CD14-positive monocyte (primary cell): ENCODE results near the gene IRGC. TPM values are rescaled to one million over a fixed set of nuclear protein-coding genes. Genes with fewer than 3 reads are reported as not detected.
A peak's percentile ranks its signal among the peaks of the same experiment; 100 is the strongest.

Source experiments
- DNase-seq, 3 donors: peaks; one replicate each; pipeline ENCODE4 v3.0.0-alpha.2; 2011 to 2022
- H2AFZ ChIP-seq: 2 replicates; pipeline ENCODE4 v1.6.0; 2012; ENCODE audit warnings: mild to moderate bottlenecking, low read depth, low read length, inconsistent platforms; ENCODE audit not compliant: insufficient read depth, poor library complexity, severe bottlenecking
- H3K27ac ChIP-seq, 2 donors: 1 replicate in 1 of 2; 2 replicates in 1 of 2; pipeline ENCODE4 v1.5.1; 2012 to 2013; ENCODE audit warnings: low read length in 2 of 2, control low read depth in 1 of 2, inconsistent platforms in 1 of 2, low read depth in 1 of 2, mild to moderate bottlenecking in 1 of 2
- H3K27me3 ChIP-seq, 2 donors: one replicate each; pipeline versions ENCODE4 v1.6.0 to v1.6.1; 2011 to 2013; ENCODE audit warnings: low read length in 2 of 2; ENCODE audit not compliant: control insufficient read depth in 2 of 2, insufficient read depth in 2 of 2
- H3K36me3 ChIP-seq, 2 donors: replicated peaks in 1 of 2; 1 replicate in 1 of 2; 2 replicates in 1 of 2; pipeline versions ENCODE4 v1.5.1 to v1.6.1; 2012 to 2013; ENCODE audit warnings: low read length in 2 of 2, control low read depth in 1 of 2, inconsistent platforms in 1 of 2, mild to moderate bottlenecking in 1 of 2; ENCODE audit not compliant: insufficient read depth in 2 of 2, control insufficient read depth in 1 of 2
- H3K4me1 ChIP-seq, 2 donors: 1 replicate in 1 of 2; 2 replicates in 1 of 2; pipeline versions ENCODE4 v1.5.1 to v1.6.1; 2012 to 2013; ENCODE audit warnings: low read length in 2 of 2, control low read depth in 1 of 2, inconsistent platforms in 1 of 2, mild to moderate bottlenecking in 1 of 2, moderate library complexity in 1 of 2; ENCODE audit not compliant: insufficient read depth in 2 of 2, control insufficient read depth in 1 of 2
- H3K4me2 ChIP-seq: replicated peaks from 2 replicates; pipeline ENCODE3; 2012; ENCODE audit warnings: low read length, moderate library complexity, mild to moderate bottlenecking; ENCODE audit not compliant: poor library complexity, severe bottlenecking; ENCODE audit errors: extremely low read depth
- H3K4me3 ChIP-seq, 3 experiments: fragments of 200-600 bp in 1 of 3; sonication (generic) in 1 of 3; replicated peaks in 1 of 3; 1 replicate in 2 of 3; 2 replicates in 1 of 3; pipeline ENCODE4 v1.5.1; 2011 to 2013; ENCODE audit warnings: low read length in 3 of 3, mild to moderate bottlenecking in 3 of 3, control low read depth in 2 of 3, low read depth in 2 of 3, inconsistent platforms in 1 of 3, moderate library complexity in 1 of 3
- H3K79me2 ChIP-seq: 2 replicates; pipeline ENCODE4 v1.6.0; 2012; ENCODE audit warnings: mild to moderate bottlenecking, control low read depth, inconsistent platforms, low read length, moderate library complexity; ENCODE audit not compliant: insufficient read depth
- H3K9ac ChIP-seq: 2 replicates; pipeline ENCODE4 v1.6.0; 2017; ENCODE audit warnings: low read length, mild to moderate bottlenecking; ENCODE audit not compliant: insufficient read depth, poor library complexity, severe bottlenecking
- H3K9me3 ChIP-seq, 2 donors: replicated peaks in 1 of 2; 1 replicate in 1 of 2; 2 replicates in 1 of 2; pipeline versions ENCODE4 v1.5.1 to v1.6.1; 2012 to 2013; ENCODE audit warnings: low read length in 2 of 2, control low read depth in 1 of 2; ENCODE audit not compliant: control insufficient read depth in 1 of 2, insufficient read depth in 1 of 2
- H4K20me1 ChIP-seq: 2 replicates; pipeline ENCODE4 v1.6.0; 2012; ENCODE audit warnings: mild to moderate bottlenecking, low read length, control low read depth, moderate library complexity; ENCODE audit not compliant: insufficient read depth
- H3K27ac Mint-ChIP-seq, 7 donors: one replicate each; pipeline ENCODE4 v1.8.0; 2020; ENCODE audit warnings: mild to moderate bottlenecking in 7 of 7, mixed read lengths in 7 of 7, moderate library complexity in 6 of 7, inconsistent platforms in 2 of 7
- H3K27me3 Mint-ChIP-seq, 3 donors: one replicate each; pipeline ENCODE4 v1.8.0; 2021 to 2022; ENCODE audit warnings: low read depth in 3 of 3, mild to moderate bottlenecking in 3 of 3, mixed read lengths in 3 of 3, moderate library complexity in 3 of 3, inconsistent platforms in 1 of 3
- H3K36me3 Mint-ChIP-seq, 2 donors: one replicate each; pipeline ENCODE4 v1.8.0; 2020; ENCODE audit warnings: mixed read lengths in 2 of 2, inconsistent platforms in 1 of 2, mild to moderate bottlenecking in 1 of 2
- H3K4me1 Mint-ChIP-seq: one replicate; pipeline ENCODE4 v1.8.0; 2020; ENCODE audit warnings: mild to moderate bottlenecking, mixed read lengths
- H3K4me3 Mint-ChIP-seq, 2 donors: one replicate each; pipeline ENCODE4 v1.8.0; 2020; ENCODE audit warnings: mild to moderate bottlenecking in 2 of 2, mixed read lengths in 2 of 2, moderate library complexity in 1 of 2
- H3K9me3 Mint-ChIP-seq, 7 donors: one replicate each; pipeline ENCODE4 v1.8.0; 2020 to 2022; ENCODE audit warnings: mixed read lengths in 7 of 7, mild to moderate bottlenecking in 6 of 7, moderate library complexity in 6 of 7, inconsistent platforms in 2 of 7
- WGBS: methylation state at CpG from one replicate; pipeline ENCODE4 v1.1.5; 2013; ENCODE audit warnings: missing lambda C conversion rate; ENCODE audit not compliant: insufficient coverage; 5-methylcytosine and 5-hydroxymethylcytosine counted together
- intact Hi-C, 2 donors: fragments of 100-400 bp; cut with micrococcal nuclease; formaldehyde crosslinking; loops; one replicate each; pipeline versions ENCODE4 v1.15.0 to v1.15.1; 2023
- polyA plus RNA-seq, 3 donors: library from polyadenylated mRNA; depleted of rRNA in 1 of 3; unstranded in 2 of 3; stranded (reverse) in 1 of 3; fragments of 300-500 nt in 2 of 3; fragments of >200 nt in 1 of 3; fragmentation: Illumina TruSeq in 2 of 3; gene quantifications; 1 replicate in 2 of 3; 2 replicates in 1 of 3; pipeline ENCODE4 v1.2.3, GENCODE V29; 2012 to 2021
- TF ChIP-seq, protein P1 (sequence below): fragments of 200-600 bp; IDR thresholded peaks from one replicate; pipeline ENCODE4 v1.8.0; 2022; ENCODE audit warnings: antibody characterized with exemption, mild to moderate bottlenecking

IRGC gene
- polyA plus RNA-seq, 3 donors = not detected

GRCh38 chr19:43675269-43675879, 40.5 kb upstream of the IRGC start:
- Mint-ChIP-seq H3K4me1 (peaks cover 47% of the 10 kb centered on the region), H3K36me3 (peaks cover 0 to 4% of the 10 kb centered on the region in 2 donors), H3K27ac (peak overlapping the region; percentile 96 to 100 (median 99)), H3K9me3 (no peaks in the 10 kb centered on the region), H3K4me3 (peak overlapping the region; percentile 61 to 93), H3K27me3 (peaks cover 0 to 2% (median 0%) of the 10 kb centered on the region in 3 donors)
- no peaks in the 10 kb centered on the region for H3K36me3 ChIP-seq
- peak overlapping the region; percentile 99 to 100 for H3K27ac ChIP-seq
- H3K4me1 ChIP-seq = peaks cover 52 to 61% of the 10 kb centered on the region in 2 donors
- H3K27me3 ChIP-seq = no peaks in the 10 kb centered on the region
- DNase-seq = peak in 2 of 3 donors; percentile 52 to 87
- H3K9me3 ChIP-seq = no peaks in the 10 kb centered on the region
- peak overlapping the region; percentile 55 for H3K4me2 ChIP-seq
- 33% methylated on average over 4 of the region's 8 CpGs for WGBS
- intact Hi-C loops = loop anchor here in 1 of 2 donors (2.0 kb wide), 1 partner anchor 17 kb away; no protein-coding TSS in a partner anchor
- H3K79me2 ChIP-seq = no peaks in the 10 kb centered on the region
- no peak overlapping the region for H2AFZ ChIP-seq
- peak overlapping the region in 1 of 3 experiments; percentile 53 for H3K4me3 ChIP-seq
- H4K20me1 ChIP-seq = no peaks in the 10 kb centered on the region
- H3K9ac ChIP-seq = peak overlapping the region; percentile 86
- TF ChIP-seq, protein P1, sequence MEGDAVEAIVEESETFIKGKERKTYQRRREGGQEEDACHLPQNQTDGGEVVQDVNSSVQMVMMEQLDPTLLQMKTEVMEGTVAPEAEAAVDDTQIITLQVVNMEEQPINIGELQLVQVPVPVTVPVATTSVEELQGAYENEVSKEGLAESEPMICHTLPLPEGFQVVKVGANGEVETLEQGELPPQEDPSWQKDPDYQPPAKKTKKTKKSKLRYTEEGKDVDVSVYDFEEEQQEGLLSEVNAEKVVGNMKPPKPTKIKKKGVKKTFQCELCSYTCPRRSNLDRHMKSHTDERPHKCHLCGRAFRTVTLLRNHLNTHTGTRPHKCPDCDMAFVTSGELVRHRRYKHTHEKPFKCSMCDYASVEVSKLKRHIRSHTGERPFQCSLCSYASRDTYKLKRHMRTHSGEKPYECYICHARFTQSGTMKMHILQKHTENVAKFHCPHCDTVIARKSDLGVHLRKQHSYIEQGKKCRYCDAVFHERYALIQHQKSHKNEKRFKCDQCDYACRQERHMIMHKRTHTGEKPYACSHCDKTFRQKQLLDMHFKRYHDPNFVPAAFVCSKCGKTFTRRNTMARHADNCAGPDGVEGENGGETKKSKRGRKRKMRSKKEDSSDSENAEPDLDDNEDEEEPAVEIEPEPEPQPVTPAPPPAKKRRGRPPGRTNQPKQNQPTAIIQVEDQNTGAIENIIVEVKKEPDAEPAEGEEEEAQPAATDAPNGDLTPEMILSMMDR = no peak

DNA sequence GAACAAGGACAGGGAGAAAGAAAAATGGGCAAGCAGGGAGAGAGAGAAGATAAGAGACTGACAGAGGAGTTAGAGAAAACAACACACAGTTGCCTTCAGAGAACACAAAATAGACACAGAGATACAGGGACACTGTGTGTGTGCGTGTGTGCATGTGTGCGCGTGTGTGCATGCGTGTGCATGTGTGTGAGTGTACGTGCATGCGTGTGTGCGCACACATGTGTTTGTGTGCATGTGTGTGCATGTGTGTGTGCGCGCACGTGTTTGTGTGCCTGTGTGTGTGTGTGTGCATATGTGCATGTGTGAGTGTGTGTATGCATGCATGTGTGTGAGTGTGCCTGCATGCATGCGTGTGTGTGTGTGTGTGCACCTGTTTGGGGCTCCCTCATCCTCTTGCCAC, 40.0 kb upstream of the IRGC start:
- Histone ChIP-seq H3K79me2 (no peaks in the 10 kb centered on the region), H3K9ac (peak overlapping the region; percentile 86), H3K36me3 (no peaks in the 10 kb centered on the region), H3K27me3 (no peaks in the 10 kb centered on the region), H3K4me3 (peak overlapping the region in 1 of 3 experiments; percentile 53), H2AFZ (no peak overlapping the region), H3K4me1 (peaks cover 47 to 56% of the 10 kb centered on the region in 2 donors), H3K27ac (peak overlapping the region; percentile 99 to 100), H3K4me2 (peak overlapping the region; percentile 55), H4K20me1 (no peaks in the 10 kb centered on the region), H3K9me3 (no peaks in the 10 kb centered on the region)
- WGBS = 90% methylated on average over 8 of the region's 11 CpGs
- Mint-ChIP-seq H3K4me1 (peaks cover 42% of the 10 kb centered on the region), H3K4me3 (peak overlapping the region; percentile 31 to 93), H3K36me3 (peaks cover 0 to 4% of the 10 kb centered on the region in 2 donors), H3K9me3 (no peaks in the 10 kb centered on the region), H3K27ac (peak overlapping the region; percentile 96 to 100 (median 99)), H3K27me3 (peaks cover 0 to 2% (median 0%) of the 10 kb centered on the region in 3 donors)
- intact Hi-C loops = loop anchor here in 1 of 2 donors (2.0 kb wide), 1 partner anchor 17 kb away; no protein-coding TSS in a partner anchor
- no peak for DNase-seq
- TF ChIP-seq, protein P1 = no peak
